Hindlimb muscle (tissue), 1 donor: Measurements from ENCODE around the gene GALR1. TPM values are rescaled to one million over a fixed set of nuclear protein-coding genes. Genes with fewer than 3 reads are reported as not detected.
"Not testable (repeated sequence)": the region's sequence is repeated elsewhere in the genome, so short reads cannot be mapped to it uniquely, and the experiment has no call there.

Experiments used
- DNase-seq: peaks from one replicate; pipeline ENCODE4 v3.0.0-alpha.2; 2013
- polyA plus RNA-seq: library from polyadenylated mRNA; unstranded; fragments of 120-200 nt; gene quantifications from one replicate; pipeline ENCODE4 v1.2.1, GENCODE V29; 2013; ENCODE audit not compliant: insufficient read length

Gene GALR1, protein sequence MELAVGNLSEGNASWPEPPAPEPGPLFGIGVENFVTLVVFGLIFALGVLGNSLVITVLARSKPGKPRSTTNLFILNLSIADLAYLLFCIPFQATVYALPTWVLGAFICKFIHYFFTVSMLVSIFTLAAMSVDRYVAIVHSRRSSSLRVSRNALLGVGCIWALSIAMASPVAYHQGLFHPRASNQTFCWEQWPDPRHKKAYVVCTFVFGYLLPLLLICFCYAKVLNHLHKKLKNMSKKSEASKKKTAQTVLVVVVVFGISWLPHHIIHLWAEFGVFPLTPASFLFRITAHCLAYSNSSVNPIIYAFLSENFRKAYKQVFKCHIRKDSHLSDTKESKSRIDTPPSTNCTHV
- 0.09 TPM for polyA plus RNA-seq

DNA sequence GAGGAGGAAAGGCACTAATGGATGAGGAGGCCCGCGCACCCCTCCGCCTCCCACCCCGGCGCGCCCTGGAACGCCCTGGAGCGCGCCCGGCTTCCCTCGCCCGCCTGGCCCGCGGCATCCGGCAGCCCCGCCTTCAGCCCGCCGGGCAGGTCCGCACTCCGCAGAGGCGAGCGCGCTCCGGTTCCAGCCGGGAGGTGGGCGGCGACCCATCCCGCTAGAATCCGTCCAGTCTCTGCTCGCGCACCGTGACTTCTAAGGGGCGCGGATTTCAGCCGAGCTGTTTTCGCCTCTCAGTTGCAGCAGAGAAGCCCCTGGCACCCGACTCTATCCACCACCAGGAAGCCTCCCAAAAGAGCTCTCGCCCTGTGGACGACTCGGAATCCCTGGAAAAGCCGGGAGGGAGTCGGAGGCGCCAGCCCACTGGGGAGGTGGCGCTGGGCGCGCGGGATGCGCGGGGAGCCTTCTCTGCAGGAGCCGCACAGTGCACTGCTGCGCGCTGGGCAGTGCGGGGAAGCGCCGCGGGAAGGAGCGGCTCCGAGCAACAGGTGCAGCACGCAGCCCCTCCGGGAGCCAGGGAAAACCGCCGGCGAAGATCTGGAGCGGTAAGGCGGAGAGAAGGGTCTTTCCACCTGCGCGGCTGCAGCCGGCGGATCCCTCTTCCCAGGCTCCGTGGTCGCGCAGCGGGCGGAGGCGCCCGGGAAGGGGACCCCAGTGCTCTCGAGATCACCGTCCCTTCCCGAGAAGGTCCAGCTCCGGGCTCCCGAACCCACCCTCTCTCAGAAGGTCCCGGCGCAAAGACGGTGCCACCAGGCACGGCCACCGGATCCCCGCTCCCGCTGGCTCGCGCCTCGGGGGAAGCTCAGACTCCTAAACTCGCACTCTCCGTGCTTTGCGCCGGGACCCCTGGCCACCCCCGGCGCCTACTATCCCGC is at the start of gene GALR1:
Gene GALR1, plus strand, starts transcription at position 280 of the 932 bp plus-strand sequence. CDS start 701 bp downstream, outside the sequence.
- no peak for DNase-seq

- no peak for DNase-seq
Observed at GRCh38 chr18:77201506-77201905, 48.1 kb upstream of the GALR1 start.

GRCh38 chr18:77202329-77202728 is 47.3 kb upstream of the GALR1 start:
- DNase-seq: no peak

DNA sequence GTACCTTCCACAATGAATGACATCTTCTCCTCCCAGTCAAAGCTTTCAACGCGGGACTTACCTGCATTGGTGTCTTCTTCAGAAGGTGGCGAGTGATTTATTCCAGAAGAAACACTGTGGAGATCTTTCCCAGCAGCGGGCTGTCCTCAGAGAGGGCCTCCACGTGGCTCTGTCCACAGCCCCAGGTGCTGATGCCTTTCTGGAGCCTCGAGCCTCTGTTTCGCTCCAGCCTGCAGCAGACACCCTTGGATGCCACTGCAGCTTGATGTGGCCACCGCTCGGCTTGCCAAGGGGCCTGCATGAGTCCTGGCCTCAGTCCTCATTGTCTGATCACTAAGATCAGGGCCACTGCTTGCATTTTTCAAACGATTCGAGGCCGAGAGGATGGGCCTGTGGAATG is 46.6 kb upstream of the GALR1 start:
- DNase-seq: no peak

DNA sequence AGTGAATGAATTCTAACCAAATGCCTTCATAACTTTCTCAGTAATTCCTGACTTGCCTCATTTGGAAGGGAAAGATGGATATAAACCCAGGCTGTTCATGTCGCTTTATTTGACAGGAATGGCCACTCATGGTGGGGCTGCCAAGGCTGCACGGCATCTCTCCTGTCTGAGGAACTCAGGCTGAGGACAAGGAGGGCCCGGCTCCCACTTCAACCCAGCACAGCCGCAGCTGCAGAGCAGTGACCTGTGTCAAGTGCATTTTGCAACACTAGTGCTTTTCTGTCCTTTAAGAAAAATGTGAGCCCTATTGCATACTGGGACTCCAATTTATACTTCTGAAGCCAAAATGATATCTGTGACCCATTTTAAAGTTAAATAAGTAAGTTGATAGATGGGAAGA is 45.8 kb upstream of the GALR1 start:
- DNase-seq: no peak

DNA sequence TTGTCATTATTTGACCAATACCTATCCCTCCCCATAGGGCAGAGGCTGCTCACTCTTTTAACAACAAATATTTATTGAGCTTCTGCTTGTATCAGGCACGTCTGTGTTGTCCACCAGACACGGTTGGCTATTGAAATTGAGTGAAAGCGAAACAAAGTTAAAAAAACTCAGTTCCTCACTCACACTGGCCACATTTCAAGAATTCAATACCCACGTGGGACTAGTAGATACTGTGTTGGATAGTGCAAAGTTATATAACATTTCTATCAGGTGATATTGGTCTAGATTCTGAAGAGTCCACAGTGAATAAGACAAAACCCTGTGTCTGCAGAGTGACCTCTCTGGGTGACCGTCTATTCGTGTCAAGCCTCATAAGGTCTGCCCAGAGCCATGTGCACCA is 43.9 kb upstream of the GALR1 start:
- no peak for DNase-seq

GRCh38 chr18:77206676-77207374 is 42.8 kb upstream of the GALR1 start:
- DNase-seq: no peak

DNA sequence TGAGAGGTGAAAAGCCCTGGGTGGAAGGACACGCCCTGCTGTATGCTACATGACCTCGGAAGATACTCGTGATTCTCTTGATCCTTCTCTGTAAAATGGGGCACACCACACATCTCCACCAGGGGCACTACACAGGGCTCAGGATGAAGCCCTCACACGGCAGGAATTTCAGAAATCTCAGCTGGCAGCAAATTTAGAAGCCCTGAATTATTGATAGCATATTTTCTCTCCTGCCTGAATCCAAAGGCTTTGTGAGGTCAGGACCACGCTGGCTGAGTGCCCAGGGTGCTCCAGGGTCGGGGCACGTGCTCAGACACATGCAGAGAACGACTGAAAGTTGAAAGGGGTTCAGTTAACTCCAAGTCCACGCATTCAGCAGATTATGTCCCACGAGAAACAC is 42.1 kb upstream of the GALR1 start:
- DNase-seq: no peak

- DNase-seq: no peak
Observed at GRCh38 chr18:77208964-77209363, 40.7 kb upstream of the GALR1 start.

DNA sequence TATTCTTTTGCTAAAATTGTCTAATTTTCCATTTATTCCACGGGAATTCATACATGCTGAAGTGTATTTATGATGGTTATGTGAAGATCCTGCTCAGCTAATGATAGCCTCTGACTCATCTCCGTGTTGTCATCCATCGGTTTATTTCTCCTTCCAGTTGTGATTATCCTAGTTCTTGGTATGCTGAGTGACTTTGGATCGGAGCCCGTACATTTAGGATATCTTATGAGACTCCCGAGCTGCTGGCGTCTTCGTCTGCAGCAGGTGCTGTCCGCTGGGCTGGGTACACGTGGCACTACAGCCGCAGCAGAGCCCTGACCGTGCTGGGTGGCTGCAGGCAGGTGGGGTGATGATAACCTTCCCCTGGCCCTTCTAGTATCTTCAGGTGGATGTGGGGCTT is 40.1 kb upstream of the GALR1 start:
- no peak for DNase-seq

DNA sequence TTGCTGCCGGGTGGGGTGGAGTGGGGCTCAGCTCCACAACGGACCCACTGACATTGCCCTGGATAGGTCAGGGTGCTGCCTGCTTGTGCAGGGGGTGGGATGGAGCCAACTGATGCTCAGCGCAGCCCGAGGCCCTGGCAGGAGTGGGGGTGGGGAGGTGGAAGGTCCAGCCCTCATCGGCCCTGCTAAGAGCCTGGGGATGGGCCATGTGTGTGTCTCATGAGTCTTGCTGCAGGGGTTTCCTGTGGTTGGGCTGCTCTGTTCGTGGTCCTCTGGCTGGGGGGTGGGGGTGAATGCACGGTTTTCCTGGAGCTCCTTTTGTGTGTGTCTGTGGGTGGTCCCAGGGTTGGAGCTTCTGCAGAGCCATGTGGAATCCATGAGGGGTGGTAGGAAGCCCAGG is 39.4 kb upstream of the GALR1 start:
- no peak for DNase-seq

GRCh38 chr18:77218642-77219041 is 31.0 kb upstream of the GALR1 start:
- DNase-seq: no peak

GRCh38 chr18:77220726-77221125 is 28.9 kb upstream of the GALR1 start:
- DNase-seq: no peak

DNA sequence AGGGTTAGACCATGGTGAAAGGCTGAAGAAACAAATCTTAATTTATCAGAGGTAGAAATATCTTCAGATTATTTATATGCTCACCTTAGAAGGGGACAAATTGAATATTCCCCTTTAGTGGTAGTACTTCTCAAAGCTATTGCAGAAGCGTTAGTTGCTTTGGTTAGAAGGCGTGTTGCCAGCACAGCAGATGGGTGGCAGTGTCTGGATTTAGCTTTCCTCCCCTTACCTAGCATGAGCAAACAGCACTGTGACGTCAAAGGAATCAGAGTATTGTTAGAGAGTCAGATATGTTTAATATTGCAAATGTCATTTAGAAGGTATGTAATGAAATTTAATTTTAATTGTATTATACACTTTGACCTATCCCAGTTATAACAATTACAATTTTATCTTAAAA is 27.2 kb upstream of the GALR1 start:
- no peak for DNase-seq

- no peak for DNase-seq
Observed at GRCh38 chr18:77223221-77223639, 26.4 kb upstream of the GALR1 start.

GRCh38 chr18:77223653-77224052 is 26.0 kb upstream of the GALR1 start:
- no peak for DNase-seq

DNA sequence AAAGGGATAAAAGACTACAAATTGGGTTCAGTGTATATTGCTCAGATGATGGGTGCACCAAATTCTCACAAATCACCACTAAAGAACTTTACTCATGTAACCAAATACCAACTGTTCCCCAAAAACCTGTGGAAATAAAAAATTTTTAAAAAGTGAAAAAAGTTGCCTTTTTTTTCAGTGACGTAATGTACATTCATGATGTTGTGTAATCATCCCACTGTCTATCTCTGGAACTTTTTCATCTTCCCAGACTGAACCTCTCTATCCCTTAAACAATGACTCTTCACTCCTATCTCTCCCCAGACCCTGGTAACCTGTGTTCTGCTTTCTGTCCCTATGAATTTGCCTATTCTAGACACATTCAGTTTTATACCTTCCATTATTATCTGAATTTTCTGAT is 19.0 kb upstream of the GALR1 start:
- no peak for DNase-seq

DNA sequence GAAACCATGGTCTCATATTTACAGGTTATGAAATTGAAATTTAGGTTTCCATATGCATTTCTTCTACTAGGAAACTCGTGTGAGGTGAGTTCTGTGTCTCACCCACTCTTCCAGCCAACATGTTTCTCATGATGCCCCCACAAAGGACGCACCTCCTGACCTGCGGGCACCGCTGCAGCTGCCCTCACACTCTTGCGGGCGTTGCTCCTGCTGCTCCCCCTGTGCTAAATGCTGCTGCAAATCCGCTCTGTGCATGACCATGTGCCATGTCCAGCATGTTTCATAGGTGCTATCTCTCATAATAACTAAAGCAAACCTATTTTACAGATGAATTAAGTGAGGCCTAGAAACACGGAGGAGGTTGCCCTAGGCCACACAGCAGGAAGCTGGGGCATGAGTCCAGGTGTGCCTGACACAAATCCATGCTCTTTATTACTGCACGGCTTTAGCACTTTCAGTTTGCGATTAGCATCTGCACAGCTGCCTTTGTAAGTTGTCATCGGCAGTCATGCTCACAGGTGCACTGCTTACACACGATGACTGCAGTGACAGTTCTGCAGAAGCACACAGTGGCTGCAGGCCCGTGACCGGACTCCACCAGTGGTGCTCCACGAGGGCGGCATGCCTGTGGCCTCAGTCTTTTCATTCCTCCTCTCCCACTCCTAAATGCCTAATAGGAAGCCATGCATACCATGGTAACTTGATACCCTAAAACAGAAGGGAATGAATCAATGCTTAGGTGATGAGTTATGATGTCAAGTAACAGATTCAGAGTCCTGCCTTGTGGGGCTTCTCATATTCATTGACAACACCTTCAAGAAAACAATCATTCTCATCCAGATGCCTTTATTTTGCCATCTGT is 14.9 kb upstream of the GALR1 start:
- no peak for DNase-seq

- DNase-seq: not testable (repeated sequence)
Observed at GRCh38 chr18:77239285-77239684, 10.4 kb upstream of the GALR1 start.

GRCh38 chr18:77248873-77249568 is 627 bp upstream of the GALR1 start:
- DNase-seq: no peak

- DNase-seq: no peak
Observed at GRCh38 chr18:77250501-77250925, 865 bp downstream of the GALR1 start.
